NB4 (cell line): ENCODE results near the gene DUSP5.

Experiments
- MYC ChIP-seq: IDR thresholded peaks from 2 replicates; pipeline ENCODE4 v1.6.1; 2011; ENCODE audit warnings: low read depth, low read length
- POLR2A ChIP-seq: IDR thresholded peaks from 2 replicates; pipeline ENCODE4 v1.6.1; 2011; ENCODE audit warnings: mild to moderate bottlenecking; ENCODE audit not compliant: insufficient read length; ENCODE audit errors: extremely low read depth
- TF ChIP-seq, protein P1 (sequence below): IDR thresholded peaks from one replicate; pipeline ENCODE4 v1.5.1; 2012; ENCODE audit warnings: low read depth, low read length
- TF ChIP-seq, protein P2 (sequence below): IDR thresholded peaks from 2 replicates; pipeline ENCODE4 v1.6.1; 2011; ENCODE audit warnings: low read depth, low read length

DNA sequence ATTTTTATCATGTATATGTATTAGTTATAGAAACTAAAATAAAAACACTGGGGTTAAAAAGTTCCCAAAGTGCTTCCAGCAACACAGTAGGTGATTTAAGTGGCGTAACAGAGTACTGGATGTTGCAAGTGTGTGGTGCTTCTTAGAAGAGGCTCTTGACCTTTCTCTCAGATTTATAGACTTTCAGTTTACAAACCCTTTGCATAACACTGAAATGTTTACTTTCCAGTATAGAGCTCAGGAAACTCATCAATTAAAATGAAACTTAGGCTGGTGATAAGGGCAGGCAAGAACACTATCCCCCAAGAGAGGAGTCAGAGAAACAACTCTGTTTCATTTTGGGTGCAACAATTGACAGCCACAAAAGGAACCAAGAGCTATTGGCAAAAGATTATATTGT, 42.3 kb downstream of the DUSP5 start:
- TF ChIP-seq, protein P1, sequence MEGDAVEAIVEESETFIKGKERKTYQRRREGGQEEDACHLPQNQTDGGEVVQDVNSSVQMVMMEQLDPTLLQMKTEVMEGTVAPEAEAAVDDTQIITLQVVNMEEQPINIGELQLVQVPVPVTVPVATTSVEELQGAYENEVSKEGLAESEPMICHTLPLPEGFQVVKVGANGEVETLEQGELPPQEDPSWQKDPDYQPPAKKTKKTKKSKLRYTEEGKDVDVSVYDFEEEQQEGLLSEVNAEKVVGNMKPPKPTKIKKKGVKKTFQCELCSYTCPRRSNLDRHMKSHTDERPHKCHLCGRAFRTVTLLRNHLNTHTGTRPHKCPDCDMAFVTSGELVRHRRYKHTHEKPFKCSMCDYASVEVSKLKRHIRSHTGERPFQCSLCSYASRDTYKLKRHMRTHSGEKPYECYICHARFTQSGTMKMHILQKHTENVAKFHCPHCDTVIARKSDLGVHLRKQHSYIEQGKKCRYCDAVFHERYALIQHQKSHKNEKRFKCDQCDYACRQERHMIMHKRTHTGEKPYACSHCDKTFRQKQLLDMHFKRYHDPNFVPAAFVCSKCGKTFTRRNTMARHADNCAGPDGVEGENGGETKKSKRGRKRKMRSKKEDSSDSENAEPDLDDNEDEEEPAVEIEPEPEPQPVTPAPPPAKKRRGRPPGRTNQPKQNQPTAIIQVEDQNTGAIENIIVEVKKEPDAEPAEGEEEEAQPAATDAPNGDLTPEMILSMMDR, result no peak
- TF ChIP-seq, protein P2, sequence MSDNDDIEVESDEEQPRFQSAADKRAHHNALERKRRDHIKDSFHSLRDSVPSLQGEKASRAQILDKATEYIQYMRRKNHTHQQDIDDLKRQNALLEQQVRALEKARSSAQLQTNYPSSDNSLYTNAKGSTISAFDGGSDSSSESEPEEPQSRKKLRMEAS, result no peak
- TF ChIP-seq MYC (no peak), POLR2A (no peak)
